ENCODE measurements around the gene NPM1.

The NPM1 gene

GRCh38 chr5:171415115-171415730 lies 27.6 kb downstream of the NPM1 start:
- peaks cover 48% of the 10 kb centered on the region for H3K36me3 ChIP-seq (ENCODE audit: control insufficient read depth, insufficient read depth, low read length, severe bottlenecking)
- H3K9me3 ChIP-seq (ENCODE audit: control insufficient read depth, low read length): no peaks in the 10 kb centered on the region
- H3K27me3 ChIP-seq (replicated peaks; ENCODE audit: control insufficient read depth, insufficient read depth, low read length): no peaks in the 10 kb centered on the region
- H3K4me1 ChIP-seq (ENCODE audit: control insufficient read depth, insufficient read depth, low read length): peaks cover 21% of the 10 kb centered on the region
- H3K4me3 ChIP-seq (ENCODE audit: low read length): no peak overlapping the region
- no peak overlapping the region for H3K9ac ChIP-seq (ENCODE audit: low read length)
- peak; percentile 24 for DNase-seq (ENCODE audit: low read depth)

GRCh38 chr5:171416160-171417049 lies 28.8 kb downstream of the NPM1 start:
- H3K9ac ChIP-seq (ENCODE audit: low read length): no peak overlapping the region

GRCh38 chr5:171418316-171418981 lies 30.8 kb downstream of the NPM1 start:
- peaks cover 25% of the 10 kb centered on the region for H3K4me1 ChIP-seq (ENCODE audit: control insufficient read depth, insufficient read depth, low read length)
- peaks cover 18% of the 10 kb centered on the region for H3K36me3 ChIP-seq (ENCODE audit: control insufficient read depth, insufficient read depth, low read length, severe bottlenecking)
- H3K9ac ChIP-seq (ENCODE audit: low read length): no peak overlapping the region
- H3K9me3 ChIP-seq (ENCODE audit: control insufficient read depth, low read length): no peaks in the 10 kb centered on the region
- DNase-seq (ENCODE audit: low read depth): peak; percentile 94
- H3K27me3 ChIP-seq (replicated peaks; ENCODE audit: control insufficient read depth, insufficient read depth, low read length): no peaks in the 10 kb centered on the region
- H3K4me3 ChIP-seq (ENCODE audit: low read length): peak overlapping the region; percentile 69

More at GRCh38 chr5:171416160-171417049, 28.8 kb downstream of the NPM1 start:
- no peak overlapping the region for H3K4me3 ChIP-seq (ENCODE audit: low read length)
- H3K4me1 ChIP-seq (ENCODE audit: control insufficient read depth, insufficient read depth, low read length): peaks cover 23% of the 10 kb centered on the region
- peaks cover 38% of the 10 kb centered on the region for H3K36me3 ChIP-seq (ENCODE audit: control insufficient read depth, insufficient read depth, low read length, severe bottlenecking)
- DNase-seq (ENCODE audit: low read depth): no peak
- no peaks in the 10 kb centered on the region for H3K9me3 ChIP-seq (ENCODE audit: control insufficient read depth, low read length)
- no peaks in the 10 kb centered on the region for H3K27me3 ChIP-seq (replicated peaks; ENCODE audit: control insufficient read depth, insufficient read depth, low read length)

- peak within 1 kb of the TSS; percentile 69 for H3K4me3 ChIP-seq (ENCODE audit: low read length)
- DNase-seq (ENCODE audit: low read depth): peak; percentile 79
- H3K36me3 ChIP-seq (ENCODE audit: control insufficient read depth, insufficient read depth, low read length, severe bottlenecking): peaks cover 11% of the 10 kb centered on the region
- peaks cover 25% of the 10 kb centered on the region for H3K4me1 ChIP-seq (ENCODE audit: control insufficient read depth, insufficient read depth, low read length)
- no peaks in the 10 kb centered on the region for H3K9me3 ChIP-seq (ENCODE audit: control insufficient read depth, low read length)
- H3K9ac ChIP-seq (ENCODE audit: low read length): no peak within 1 kb of the TSS
- no peaks in the 10 kb centered on the region for H3K27me3 ChIP-seq (replicated peaks; ENCODE audit: control insufficient read depth, insufficient read depth, low read length)
These were observed 31.5 kb downstream of the NPM1 start, which contains the start of gene FGF18 for GRCh38 chr5:171418982-171419687. TSS of gene FGF18 (plus strand) at chr5:171419647. CDS start at chr5:171420200, 553 bp downstream.

- Histone ChIP-seq H3K27me3 (replicated peaks; ENCODE audit: control insufficient read depth, insufficient read depth, low read length) (no peaks in the 10 kb centered on the region), H3K4me1 (ENCODE audit: control insufficient read depth, insufficient read depth, low read length) (peaks cover 25% of the 10 kb centered on the region), H3K9ac (ENCODE audit: low read length) (no peak overlapping the region), H3K36me3 (ENCODE audit: control insufficient read depth, insufficient read depth, low read length, severe bottlenecking) (peaks cover 6% of the 10 kb centered on the region), H3K4me3 (ENCODE audit: low read length) (peak overlapping the region; percentile 60), H3K9me3 (ENCODE audit: control insufficient read depth, low read length) (no peaks in the 10 kb centered on the region)
- DNase-seq (ENCODE audit: low read depth): peak; percentile 71
These were observed 32.2 kb downstream of the NPM1 start for GRCh38 chr5:171419688-171420430.

GRCh38 chr5:171420431-171421241 lies 33.0 kb downstream of the NPM1 start:
- peak overlapping the region; percentile 68 for H3K4me3 ChIP-seq (ENCODE audit: low read length)
- H3K27me3 ChIP-seq (replicated peaks; ENCODE audit: control insufficient read depth, insufficient read depth, low read length): no peaks in the 10 kb centered on the region
- peaks cover 6% of the 10 kb centered on the region for H3K36me3 ChIP-seq (ENCODE audit: control insufficient read depth, insufficient read depth, low read length, severe bottlenecking)
- H3K9me3 ChIP-seq (ENCODE audit: control insufficient read depth, low read length): no peaks in the 10 kb centered on the region
- peak; percentile 89 for DNase-seq (ENCODE audit: low read depth)
- H3K4me1 ChIP-seq (ENCODE audit: control insufficient read depth, insufficient read depth, low read length): peaks cover 22% of the 10 kb centered on the region
- no peak overlapping the region for H3K9ac ChIP-seq (ENCODE audit: low read length)

- no peaks in the 10 kb centered on the region for H3K9me3 ChIP-seq (ENCODE audit: control insufficient read depth, low read length)
- no peak overlapping the region for H3K9ac ChIP-seq (ENCODE audit: low read length)
- DNase-seq (ENCODE audit: low read depth): no peak
- peak overlapping the region; percentile 68 for H3K4me3 ChIP-seq (ENCODE audit: low read length)
- no peaks in the 10 kb centered on the region for H3K36me3 ChIP-seq (ENCODE audit: control insufficient read depth, insufficient read depth, low read length, severe bottlenecking)
- H3K4me1 ChIP-seq (ENCODE audit: control insufficient read depth, insufficient read depth, low read length): peaks cover 22% of the 10 kb centered on the region
- H3K27me3 ChIP-seq (replicated peaks; ENCODE audit: control insufficient read depth, insufficient read depth, low read length): no peaks in the 10 kb centered on the region
These were observed 33.9 kb downstream of the NPM1 start for GRCh38 chr5:171421331-171422262.

- H3K9me3 ChIP-seq (ENCODE audit: control insufficient read depth, low read length): no peaks in the 10 kb centered on the region
- no peaks in the 10 kb centered on the region for H3K27me3 ChIP-seq (replicated peaks; ENCODE audit: control insufficient read depth, insufficient read depth, low read length)
- H3K9ac ChIP-seq (ENCODE audit: low read length): no peak overlapping the region
- no peaks in the 10 kb centered on the region for H3K36me3 ChIP-seq (ENCODE audit: control insufficient read depth, insufficient read depth, low read length, severe bottlenecking)
- H3K4me1 ChIP-seq (ENCODE audit: control insufficient read depth, insufficient read depth, low read length): peaks cover 22% of the 10 kb centered on the region
- no peak for DNase-seq (ENCODE audit: low read depth)
- no peak overlapping the region for H3K4me3 ChIP-seq (ENCODE audit: low read length)
These were observed 34.8 kb downstream of the NPM1 start for GRCh38 chr5:171422495-171422894.

- peaks cover 22% of the 10 kb centered on the region for H3K4me1 ChIP-seq (ENCODE audit: control insufficient read depth, insufficient read depth, low read length)
- no peaks in the 10 kb centered on the region for H3K36me3 ChIP-seq (ENCODE audit: control insufficient read depth, insufficient read depth, low read length, severe bottlenecking)
- no peak overlapping the region for H3K4me3 ChIP-seq (ENCODE audit: low read length)
- H3K9me3 ChIP-seq (ENCODE audit: control insufficient read depth, low read length): no peaks in the 10 kb centered on the region
- no peak overlapping the region for H3K9ac ChIP-seq (ENCODE audit: low read length)
- DNase-seq (ENCODE audit: low read depth): no peak
- H3K27me3 ChIP-seq (replicated peaks; ENCODE audit: control insufficient read depth, insufficient read depth, low read length): no peaks in the 10 kb centered on the region
These were observed 35.4 kb downstream of the NPM1 start for GRCh38 chr5:171422902-171423663.

Measured in adipocyte (in vitro differentiated cells).